SU-DHL-6 (cell line): ENCODE data around the gene ACOX2.

ENCODE experiments used
- EZH2phosphoT487 ChIP-seq: fragments of 200-600 bp; sonication (generic), shearing (Covaris generic); conservative IDR thresholded peaks from 2 replicates; pipeline ENCODE4 v1.6.1; 2018; ENCODE audit warnings: mild to moderate bottlenecking, antibody characterized with exemption, low read length, moderate library complexity, mixed read lengths
- TF ChIP-seq, protein P1 (sequence below): fragments of 200-600 bp; sonication (generic); IDR thresholded peaks from one replicate; pipeline ENCODE4 v1.5.1; 2017; ENCODE audit warnings: antibody characterized with exemption, mild to moderate bottlenecking, low read length, moderate library complexity; ENCODE audit not compliant: insufficient read depth, poor library complexity, severe bottlenecking

DNA sequence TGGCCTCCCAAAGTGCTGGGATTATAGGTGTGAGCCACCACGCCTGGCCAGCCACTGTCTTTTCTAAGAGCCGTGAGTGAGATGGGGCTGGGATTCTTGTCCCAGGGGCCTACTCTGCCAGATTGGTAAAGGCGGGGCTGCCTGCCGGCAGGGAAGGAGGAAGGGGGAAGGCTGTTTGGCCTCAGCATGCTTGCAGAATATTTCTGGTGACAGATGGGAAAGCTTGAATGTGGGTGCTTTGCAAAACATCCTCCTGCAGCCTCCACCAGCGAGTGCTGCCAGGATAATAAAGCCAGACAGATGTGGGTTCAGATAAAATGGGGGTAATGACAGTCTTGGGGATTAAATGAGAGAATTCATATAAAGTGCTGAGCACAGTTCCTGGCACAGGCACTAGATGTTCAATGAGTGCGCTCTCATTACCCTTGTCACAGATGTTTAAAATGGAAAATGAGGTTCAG is 19.8 kb upstream of the ACOX2 start:
- TF ChIP-seq, protein P1, sequence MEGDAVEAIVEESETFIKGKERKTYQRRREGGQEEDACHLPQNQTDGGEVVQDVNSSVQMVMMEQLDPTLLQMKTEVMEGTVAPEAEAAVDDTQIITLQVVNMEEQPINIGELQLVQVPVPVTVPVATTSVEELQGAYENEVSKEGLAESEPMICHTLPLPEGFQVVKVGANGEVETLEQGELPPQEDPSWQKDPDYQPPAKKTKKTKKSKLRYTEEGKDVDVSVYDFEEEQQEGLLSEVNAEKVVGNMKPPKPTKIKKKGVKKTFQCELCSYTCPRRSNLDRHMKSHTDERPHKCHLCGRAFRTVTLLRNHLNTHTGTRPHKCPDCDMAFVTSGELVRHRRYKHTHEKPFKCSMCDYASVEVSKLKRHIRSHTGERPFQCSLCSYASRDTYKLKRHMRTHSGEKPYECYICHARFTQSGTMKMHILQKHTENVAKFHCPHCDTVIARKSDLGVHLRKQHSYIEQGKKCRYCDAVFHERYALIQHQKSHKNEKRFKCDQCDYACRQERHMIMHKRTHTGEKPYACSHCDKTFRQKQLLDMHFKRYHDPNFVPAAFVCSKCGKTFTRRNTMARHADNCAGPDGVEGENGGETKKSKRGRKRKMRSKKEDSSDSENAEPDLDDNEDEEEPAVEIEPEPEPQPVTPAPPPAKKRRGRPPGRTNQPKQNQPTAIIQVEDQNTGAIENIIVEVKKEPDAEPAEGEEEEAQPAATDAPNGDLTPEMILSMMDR, result no peak
- TF ChIP-seq EZH2phosphoT487, result no peak
